DND-41 (cell line): Measurements from ENCODE around the gene BICC1.
A peak's percentile ranks its signal among the peaks of the same experiment; 100 is the strongest.

ENCODE experiments used
- ATAC-seq: fragments of 200-7000 bp; cut with Tn5 transposase; 3 replicates; pipeline ENCODE4 v1.9.1; 2021; ENCODE audit warnings: low read depth; ENCODE audit not compliant: insufficient read depth
- DNase-seq: peaks from one replicate; pipeline ENCODE4 v3.0.0-alpha.2; 2020
- H2AFZ ChIP-seq: 2 replicates; pipeline ENCODE4 v1.6.0; 2012; ENCODE audit warnings: low read depth, low read length
- H3K27ac ChIP-seq: 2 replicates; pipeline ENCODE4 v1.5.1; 2012; ENCODE audit warnings: low read length, inconsistent platforms
- H3K27me3 ChIP-seq: fragments of 200-600 bp; sonication (generic); 2 replicates; pipeline ENCODE4 v1.6.0; 2012; ENCODE audit warnings: low read length, mild to moderate bottlenecking, inconsistent platforms; ENCODE audit not compliant: insufficient read depth, poor library complexity
- H3K36me3 ChIP-seq: 2 replicates; pipeline ENCODE4 v1.5.1; 2012; ENCODE audit warnings: low read length, inconsistent platforms; ENCODE audit not compliant: insufficient read depth
- H3K4me1 ChIP-seq: 2 replicates; pipeline ENCODE4 v1.5.1; 2012; ENCODE audit warnings: mild to moderate bottlenecking, low read length; ENCODE audit not compliant: insufficient read depth
- H3K4me2 ChIP-seq: 2 replicates; pipeline ENCODE4 v1.6.0; 2012; ENCODE audit warnings: mild to moderate bottlenecking, moderate library complexity, low read length, inconsistent platforms; ENCODE audit not compliant: insufficient read depth
- H3K4me3 ChIP-seq, 2 experiments: fragments of 200-600 bp in 1 of 2; shearing (Covaris generic) in 1 of 2; 2 replicates each; pipeline ENCODE4 v1.5.1; 2012 to 2016; ENCODE audit warnings: inconsistent platforms in 2 of 2, low read length in 2 of 2, mild to moderate bottlenecking in 2 of 2, low read depth in 1 of 2, moderate library complexity in 1 of 2
- H3K79me2 ChIP-seq: 2 replicates; pipeline ENCODE4 v1.6.0; 2012; ENCODE audit warnings: low read length, inconsistent platforms; ENCODE audit not compliant: insufficient read depth
- H3K9ac ChIP-seq: 2 replicates; pipeline ENCODE4 v1.6.0; 2012; ENCODE audit warnings: low read depth, mild to moderate bottlenecking, inconsistent platforms, low read length, moderate library complexity
- H3K9me3 ChIP-seq: 2 replicates; pipeline ENCODE4 v1.5.1; 2012; ENCODE audit warnings: low read length, moderate library complexity, mild to moderate bottlenecking, inconsistent platforms; ENCODE audit not compliant: insufficient read depth, severe bottlenecking
- H4K20me1 ChIP-seq: 2 replicates; pipeline ENCODE4 v1.6.0; 2012; ENCODE audit warnings: low read length; ENCODE audit not compliant: insufficient read depth
- EZH2 ChIP-seq: IDR thresholded peaks from 3 replicates; pipeline ENCODE4 v1.6.1; 2012; ENCODE audit warnings: borderline replicate concordance, low read depth, mild to moderate bottlenecking, moderate library complexity, low read length, inconsistent platforms; ENCODE audit not compliant: severe bottlenecking
- TF ChIP-seq, protein P1 (sequence below): IDR thresholded peaks from 2 replicates; pipeline ENCODE4 v1.5.1; 2012; ENCODE audit warnings: borderline replicate concordance, low read length, moderate library complexity, mild to moderate bottlenecking; ENCODE audit not compliant: poor library complexity, severe bottlenecking; ENCODE audit errors: extremely low read depth

BICC1 gene

DNA sequence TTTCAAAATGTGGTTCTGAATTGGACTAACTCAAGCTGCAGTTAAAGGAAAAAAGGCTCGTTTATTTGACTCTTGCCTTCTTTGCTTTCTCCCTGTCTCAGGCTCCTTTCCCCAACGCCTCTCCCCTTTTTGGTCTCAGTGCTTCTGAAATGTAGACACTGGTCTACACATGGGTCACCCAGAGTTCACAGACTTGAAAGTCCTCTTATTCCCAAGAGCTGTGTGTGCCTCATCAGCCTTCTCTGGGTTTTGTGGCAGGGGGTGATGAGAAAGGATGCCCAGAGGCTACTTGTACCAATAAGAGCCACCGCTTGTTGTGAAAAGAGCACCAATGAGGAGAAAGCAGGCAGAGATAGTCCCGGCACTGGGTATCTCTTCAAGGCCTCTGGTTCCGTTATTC is 125.7 kb downstream of the BICC1 start:
- no peak overlapping the region for H3K27ac ChIP-seq

DNA sequence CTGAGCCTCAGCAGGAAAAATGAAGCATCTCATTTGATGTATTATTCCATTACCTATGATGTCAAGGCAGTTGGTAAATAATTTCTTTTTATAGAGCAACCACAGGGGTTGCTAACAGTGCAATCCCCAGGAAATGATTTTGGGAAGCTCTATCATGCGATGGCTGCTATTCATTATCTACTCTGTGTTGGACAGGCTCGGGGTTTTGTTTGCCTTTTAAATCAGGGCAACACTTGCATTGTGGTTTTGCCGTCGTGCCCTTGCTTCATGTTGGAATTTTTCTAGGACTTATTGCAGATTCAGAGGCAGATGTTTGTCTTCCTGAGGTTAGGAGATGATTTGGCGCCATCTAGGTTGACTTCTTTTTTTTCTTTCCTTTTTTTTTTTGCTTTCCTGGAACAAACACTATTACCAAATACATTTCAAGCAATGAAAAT is 128.4 kb downstream of the BICC1 start:
- Histone ChIP-seq H3K27ac (no peak overlapping the region), H3K9ac (no peak overlapping the region), H4K20me1 (no peaks in the 10 kb centered on the region), H3K4me1 (no peaks in the 10 kb centered on the region), H3K4me2 (no peak overlapping the region), H3K4me3 (no peak overlapping the region), H3K36me3 (no peaks in the 10 kb centered on the region), H2AFZ (no peak overlapping the region), H3K79me2 (no peaks in the 10 kb centered on the region), H3K27me3 (no peaks in the 10 kb centered on the region), H3K9me3 (no peaks in the 10 kb centered on the region)
- no peak for DNase-seq
- no peak for ATAC-seq
- TF ChIP-seq EZH2 = no peak
- TF ChIP-seq, protein P1, sequence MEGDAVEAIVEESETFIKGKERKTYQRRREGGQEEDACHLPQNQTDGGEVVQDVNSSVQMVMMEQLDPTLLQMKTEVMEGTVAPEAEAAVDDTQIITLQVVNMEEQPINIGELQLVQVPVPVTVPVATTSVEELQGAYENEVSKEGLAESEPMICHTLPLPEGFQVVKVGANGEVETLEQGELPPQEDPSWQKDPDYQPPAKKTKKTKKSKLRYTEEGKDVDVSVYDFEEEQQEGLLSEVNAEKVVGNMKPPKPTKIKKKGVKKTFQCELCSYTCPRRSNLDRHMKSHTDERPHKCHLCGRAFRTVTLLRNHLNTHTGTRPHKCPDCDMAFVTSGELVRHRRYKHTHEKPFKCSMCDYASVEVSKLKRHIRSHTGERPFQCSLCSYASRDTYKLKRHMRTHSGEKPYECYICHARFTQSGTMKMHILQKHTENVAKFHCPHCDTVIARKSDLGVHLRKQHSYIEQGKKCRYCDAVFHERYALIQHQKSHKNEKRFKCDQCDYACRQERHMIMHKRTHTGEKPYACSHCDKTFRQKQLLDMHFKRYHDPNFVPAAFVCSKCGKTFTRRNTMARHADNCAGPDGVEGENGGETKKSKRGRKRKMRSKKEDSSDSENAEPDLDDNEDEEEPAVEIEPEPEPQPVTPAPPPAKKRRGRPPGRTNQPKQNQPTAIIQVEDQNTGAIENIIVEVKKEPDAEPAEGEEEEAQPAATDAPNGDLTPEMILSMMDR = peak; percentile 15

More for the DNA sequence above, 125.7 kb downstream of the BICC1 start:
- H2AFZ ChIP-seq = no peak overlapping the region
- H3K36me3 ChIP-seq = no peaks in the 10 kb centered on the region
- no peaks in the 10 kb centered on the region for H3K27me3 ChIP-seq
- H4K20me1 ChIP-seq = no peaks in the 10 kb centered on the region
- no peak overlapping the region for H3K4me3 ChIP-seq
- no peak overlapping the region for H3K9ac ChIP-seq
- no peak overlapping the region for H3K4me2 ChIP-seq
- no peak for TF ChIP-seq EZH2
- TF ChIP-seq, protein P1 = no peak
- H3K4me1 ChIP-seq = no peaks in the 10 kb centered on the region
- DNase-seq (no peak), ATAC-seq (no peak)
- no peaks in the 10 kb centered on the region for H3K79me2 ChIP-seq
- H3K9me3 ChIP-seq = no peaks in the 10 kb centered on the region

DNA sequence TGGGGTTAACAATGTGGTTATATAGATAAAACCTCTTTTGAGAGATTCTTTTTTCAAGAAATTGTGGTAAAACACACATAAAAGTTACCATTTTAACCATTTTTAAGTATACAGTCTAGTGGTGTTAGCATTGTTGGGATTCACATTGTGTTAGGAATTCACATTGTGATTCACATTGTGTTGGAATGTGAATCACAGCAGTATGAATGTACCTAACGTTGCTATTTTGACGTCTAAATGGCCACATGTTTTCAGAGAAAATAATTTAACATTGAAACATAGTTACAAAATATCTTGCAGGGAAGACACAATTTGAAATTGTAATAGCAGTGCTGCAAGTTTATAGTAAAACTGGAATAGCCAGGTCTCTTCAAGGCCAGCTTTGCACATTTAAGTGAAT is 129.0 kb downstream of the BICC1 start:
- H3K36me3 ChIP-seq = no peaks in the 10 kb centered on the region
- no peaks in the 10 kb centered on the region for H3K79me2 ChIP-seq
- H3K4me2 ChIP-seq = no peak overlapping the region
- no peak overlapping the region for H3K9ac ChIP-seq
- TF ChIP-seq, protein P1 = no peak
- no peak for TF ChIP-seq EZH2
- no peak overlapping the region for H3K4me3 ChIP-seq
- H4K20me1 ChIP-seq = no peaks in the 10 kb centered on the region
- DNase-seq (no peak), ATAC-seq (no peak)
- no peak overlapping the region for H3K27ac ChIP-seq
- H2AFZ ChIP-seq = no peak overlapping the region
- no peaks in the 10 kb centered on the region for H3K4me1 ChIP-seq
- no peaks in the 10 kb centered on the region for H3K27me3 ChIP-seq
- no peaks in the 10 kb centered on the region for H3K9me3 ChIP-seq

DNA sequence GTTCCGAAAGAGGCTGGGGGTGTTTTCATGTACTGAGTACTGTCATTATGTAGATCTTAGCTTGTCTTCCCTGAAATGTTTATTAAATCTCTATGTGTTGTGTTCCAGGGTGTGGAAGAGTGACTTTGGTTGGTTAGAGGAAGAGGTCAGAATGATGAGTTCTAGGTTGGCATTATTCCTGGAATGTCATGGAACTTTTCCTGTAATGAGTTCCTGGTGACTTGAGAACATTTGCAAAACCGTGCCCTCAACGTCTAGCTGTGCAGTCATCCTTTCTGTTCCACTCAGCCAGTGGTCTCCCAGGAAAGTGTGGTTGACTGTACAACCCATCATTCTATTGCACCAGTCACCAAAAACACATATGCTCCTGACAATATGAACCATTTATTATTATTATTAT is 129.6 kb downstream of the BICC1 start:
- Histone ChIP-seq H2AFZ (no peak overlapping the region), H4K20me1 (no peaks in the 10 kb centered on the region), H3K27me3 (no peaks in the 10 kb centered on the region), H3K79me2 (no peaks in the 10 kb centered on the region), H3K27ac (no peak overlapping the region), H3K4me2 (no peak overlapping the region), H3K4me1 (no peaks in the 10 kb centered on the region), H3K36me3 (no peaks in the 10 kb centered on the region), H3K4me3 (no peak overlapping the region), H3K9me3 (no peaks in the 10 kb centered on the region), H3K9ac (no peak overlapping the region)
- ATAC-seq (no peak), DNase-seq (no peak)
- TF ChIP-seq, protein P1 = no peak
- TF ChIP-seq EZH2 = no peak
